Motor neuron (in vitro differentiated cells): ENCODE measurements around the gene ZKSCAN8. TPM values are rescaled to one million over a fixed set of nuclear protein-coding genes. Genes with fewer than 3 reads are reported as not detected.

Source experiments
- total RNA-seq, 8 experiments: library from RNA; unstranded; fragments of 300-600 nt; gene quantifications; 2 replicates each; pipeline versions ENCODE4 v1.2.3 to v1.2.4, GENCODE V29; 2022

ZKSCAN8 gene
- total RNA-seq, 8 experiments from 2014 or later: 12.9 to 41.1 (median 27.1) TPM

Other genes with a start within 250 kb of the ZKSCAN8 start
- under 1 TPM in 4 of 8 experiments, not detected in 4; 0.17 to 0.76 (median 0.36) TPM for gene OR2B2, start 229.5 kb upstream of the ZKSCAN8 start, total RNA-seq
- under 1 TPM in 3 of 8 experiments, not detected in 5; 0.29 to 0.81 (median 0.33) TPM for gene OR2B6, start 184.6 kb upstream of the ZKSCAN8 start, total RNA-seq
- 1 to 10 TPM in 1 of 8 experiments, under 1 TPM in 7; 0.56 to 2.1 (median 0.79) TPM for gene ZNF165, start 61.3 kb upstream of the ZKSCAN8 start, total RNA-seq
- gene ZSCAN16, start 17.3 kb upstream of the ZKSCAN8 start, total RNA-seq: 10 to 100 TPM in 3 of 8 experiments, 1 to 10 TPM in 5; 1.6 to 19.7 (median 9.0) TPM
- gene ZSCAN9, start 83.4 kb downstream of the ZKSCAN8 start, total RNA-seq: 10 to 100 TPM in 7 of 8 experiments, 1 to 10 TPM in 1; 6.3 to 45.9 (median 26.5) TPM
- 1 to 10 TPM; 4.6 to 9.4 (median 7.2) TPM for gene ZKSCAN4, start 110.4 kb downstream of the ZKSCAN8 start, total RNA-seq
- 1 to 10 TPM in 1 of 8 experiments, under 1 TPM in 4, not detected in 3; 0.14 to 5.3 (median 0.42) TPM for gene NKAPL, start 117.4 kb downstream of the ZKSCAN8 start, total RNA-seq
- 10 to 100 TPM in 7 of 8 experiments, 1 to 10 TPM in 1; 6.4 to 29.9 (median 19.2) TPM for gene ZSCAN26, start 125.3 kb downstream of the ZKSCAN8 start, total RNA-seq
- 10 to 100 TPM in 2 of 8 experiments, 1 to 10 TPM in 5, under 1 TPM in 1; 0.81 to 11.5 (median 7.5) TPM for gene PGBD1, start 139.7 kb downstream of the ZKSCAN8 start, total RNA-seq
- 10 to 100 TPM in 1 of 8 experiments, 1 to 10 TPM in 7; 4.7 to 11.1 (median 6.5) TPM for gene ZSCAN31, start 194.3 kb downstream of the ZKSCAN8 start, total RNA-seq
- 10 to 100 TPM in 1 of 8 experiments, 1 to 10 TPM in 7; 2.5 to 10.3 (median 7.8) TPM for gene ZKSCAN3, start 208.1 kb downstream of the ZKSCAN8 start, total RNA-seq